ENCODE measurements around the gene ZSCAN4. TPM values are rescaled to one million over a fixed set of nuclear protein-coding genes. Genes with fewer than 3 reads are reported as not detected.

Gene ZSCAN4, protein sequence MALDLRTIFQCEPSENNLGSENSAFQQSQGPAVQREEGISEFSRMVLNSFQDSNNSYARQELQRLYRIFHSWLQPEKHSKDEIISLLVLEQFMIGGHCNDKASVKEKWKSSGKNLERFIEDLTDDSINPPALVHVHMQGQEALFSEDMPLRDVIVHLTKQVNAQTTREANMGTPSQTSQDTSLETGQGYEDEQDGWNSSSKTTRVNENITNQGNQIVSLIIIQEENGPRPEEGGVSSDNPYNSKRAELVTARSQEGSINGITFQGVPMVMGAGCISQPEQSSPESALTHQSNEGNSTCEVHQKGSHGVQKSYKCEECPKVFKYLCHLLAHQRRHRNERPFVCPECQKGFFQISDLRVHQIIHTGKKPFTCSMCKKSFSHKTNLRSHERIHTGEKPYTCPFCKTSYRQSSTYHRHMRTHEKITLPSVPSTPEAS
- total RNA-seq, result not detected in 2 replicates

DNA sequence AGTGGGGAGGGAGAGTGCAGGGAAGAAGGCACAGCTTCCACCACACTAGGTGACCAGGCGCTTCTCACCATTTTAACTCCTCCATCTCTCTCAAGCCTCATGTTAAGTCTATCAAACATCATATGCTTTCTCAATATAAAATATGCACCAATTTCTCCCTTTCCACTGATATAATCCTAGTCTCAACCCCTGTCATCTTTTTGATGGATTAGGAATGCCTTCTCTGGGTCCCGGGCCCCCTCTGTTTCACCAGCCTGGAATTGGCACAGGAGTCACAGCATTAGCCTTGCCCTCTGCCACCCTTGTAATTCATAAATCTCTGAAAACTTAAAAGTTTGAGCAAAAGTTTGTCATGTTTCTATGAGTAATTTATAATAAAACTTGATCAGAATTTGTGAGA is at the start of gene ZSCAN4:
Gene ZSCAN4 (plus strand): TSS at position 301 of the 400 bp plus-strand sequence. CDS start 7,211 bp downstream, outside the sequence.

DNA sequence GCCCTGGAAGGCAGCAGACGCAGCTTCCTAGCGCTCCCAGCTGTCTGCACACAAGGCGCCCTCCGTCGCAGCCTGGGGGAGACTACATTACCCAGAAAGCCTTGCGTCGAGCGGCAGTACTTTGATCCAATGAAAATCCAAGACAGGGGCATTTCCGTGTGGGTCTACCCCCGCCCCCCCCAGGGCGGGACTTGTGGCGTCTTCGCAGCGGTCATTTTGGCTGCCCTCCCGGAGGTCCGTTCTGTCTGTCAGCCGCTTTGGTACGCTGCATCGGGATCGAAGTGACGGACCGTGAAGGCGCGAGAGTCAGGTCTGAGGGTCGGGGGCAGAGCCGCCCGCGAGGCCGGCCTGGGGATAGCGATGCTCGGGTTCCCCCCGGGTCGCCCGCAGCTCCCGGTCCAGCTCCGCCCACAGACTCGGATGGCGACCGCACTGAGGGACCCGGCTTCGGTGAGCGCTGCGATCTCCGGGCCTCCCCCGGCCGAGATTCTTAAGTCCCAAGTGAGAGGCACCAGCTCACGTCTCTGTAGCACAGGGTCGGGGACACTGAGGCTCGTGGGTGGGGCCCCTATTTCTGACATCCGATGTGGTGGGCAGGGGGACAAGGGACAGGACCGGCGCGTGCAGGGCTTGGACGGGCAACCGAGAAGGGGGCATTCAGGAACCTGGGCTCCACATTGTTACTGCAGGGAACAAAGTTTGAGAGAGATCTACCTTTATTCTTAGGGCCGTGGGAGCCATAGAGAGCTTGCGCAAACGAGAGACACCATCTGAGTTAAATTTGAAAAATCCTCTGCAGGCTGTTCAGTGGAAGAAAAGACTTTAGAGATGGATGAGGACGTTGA is 35.5 kb upstream of the ZSCAN4 start, which contains the start of gene ZNF211:
Gene ZNF211 (plus strand): TSS at position 182 of the 845 bp plus-strand sequence. CDS start 179 bp downstream, at position 361.

DNA sequence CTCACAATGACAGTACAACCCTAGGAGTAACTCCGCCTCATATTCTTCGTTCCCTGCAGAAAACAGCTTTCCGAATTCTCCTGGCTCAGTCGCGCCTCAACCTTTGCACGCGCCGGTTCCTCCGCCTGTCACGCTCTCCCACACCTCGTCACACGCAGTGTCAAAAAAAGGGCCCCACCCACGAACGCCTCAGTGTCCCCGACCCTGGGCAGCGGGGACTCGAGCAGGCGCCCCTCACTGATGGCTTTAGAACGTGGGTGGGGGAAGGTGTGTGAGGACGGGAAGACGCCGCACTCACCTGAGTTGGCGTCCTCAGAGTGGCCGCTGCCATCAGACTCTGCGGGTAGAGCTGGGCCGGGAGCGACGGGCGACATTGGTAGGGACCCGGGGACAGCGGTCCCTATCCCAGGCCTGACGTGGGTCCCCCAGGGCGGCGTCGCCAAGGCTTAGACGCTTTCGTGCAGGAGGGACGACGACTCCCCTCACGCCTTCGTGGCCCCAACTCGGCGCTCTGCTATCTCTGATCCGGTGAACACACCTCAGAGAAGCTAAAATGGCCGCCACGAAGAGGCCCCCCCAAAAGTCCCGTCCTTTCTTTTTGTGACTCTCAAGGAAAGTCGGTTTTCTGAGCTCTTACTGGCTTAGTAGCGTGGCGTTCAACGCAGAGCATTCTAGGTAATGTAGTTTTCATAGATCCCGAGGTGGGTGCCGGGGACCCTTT is 40.1 kb downstream of the ZSCAN4 start, which contains the start of gene ZNF154:
Gene ZNF154 (minus strand): TSS at position 564 of the 721 bp plus-strand sequence. CDS start 233 bp downstream, at position 331.

Other genes starting within 250 kb of the ZSCAN4 start
- 7.6 and 9.8 TPM in 2 replicates for gene ZNF749, start 233.6 kb upstream of the ZSCAN4 start, total RNA-seq
- 0.49 and 0.81 TPM in 2 replicates for gene VN1R1, start 211.8 kb upstream of the ZSCAN4 start, total RNA-seq
- gene ZNF772, start 191.4 kb upstream of the ZSCAN4 start, total RNA-seq, result 21.7 and 23.2 TPM in 2 replicates
- 12.0 and 13.1 TPM in 2 replicates for gene ZNF419, start 181.2 kb upstream of the ZSCAN4 start, total RNA-seq
- gene ZNF773, start 169.0 kb upstream of the ZSCAN4 start, total RNA-seq, result 24.3 and 31.8 TPM in 2 replicates
- gene ZNF549, start 141.6 kb upstream of the ZSCAN4 start, total RNA-seq, result 7.0 and 8.8 TPM in 2 replicates
- gene ZNF550, start 109.1 kb upstream of the ZSCAN4 start, total RNA-seq, result 7.3 and 9.4 TPM in 2 replicates
- 11.2 and 11.3 TPM in 2 replicates for gene ZNF416, start 90.0 kb upstream of the ZSCAN4 start, total RNA-seq
- gene ZIK1, start 84.8 kb upstream of the ZSCAN4 start, total RNA-seq, result 11.5 and 13.8 TPM in 2 replicates
- gene ZNF530, start 69.0 kb upstream of the ZSCAN4 start, total RNA-seq, result 3.8 and 5.0 TPM in 2 replicates
- gene ZNF134, start 54.7 kb upstream of the ZSCAN4 start, total RNA-seq, result 33.9 and 40.4 TPM in 2 replicates
- 9.2 and 9.6 TPM in 2 replicates for gene ZNF211, start 35.8 kb upstream of the ZSCAN4 start, total RNA-seq
- gene ZNF551, start 13.0 kb downstream of the ZSCAN4 start, total RNA-seq, result 12.6 and 13.6 TPM in 2 replicates
- gene ZNF154, start 40.3 kb downstream of the ZSCAN4 start, total RNA-seq, result 6.0 and 7.6 TPM in 2 replicates
- 9.6 and 10.1 TPM in 2 replicates for gene ZNF671, start 58.7 kb downstream of the ZSCAN4 start, total RNA-seq
- gene ZNF776, start 77.9 kb downstream of the ZSCAN4 start, total RNA-seq, result 16.0 and 19.5 TPM in 2 replicates
- 15.3 and 17.0 TPM in 2 replicates for gene ZNF586, start 100.7 kb downstream of the ZSCAN4 start, total RNA-seq
- 4.5 and 6.0 TPM in 2 replicates for gene ZNF552, start 146.0 kb downstream of the ZSCAN4 start, total RNA-seq
- gene ZNF587B, start 161.4 kb downstream of the ZSCAN4 start, total RNA-seq, result 25.1 and 29.4 TPM in 2 replicates
- 34.4 and 52.9 TPM in 2 replicates for gene ZNF587, start 180.9 kb downstream of the ZSCAN4 start, total RNA-seq
- 9.1 and 13.6 TPM in 2 replicates for gene ZNF814, start 220.1 kb downstream of the ZSCAN4 start, total RNA-seq
- 17.0 and 21.9 TPM in 2 replicates for gene ZNF417, start 247.7 kb downstream of the ZSCAN4 start, total RNA-seq